ENCODE measurements around the gene TBC1D9.

Gene TBC1D9

GRCh38 chr4:140622333-140622958 is 133.7 kb downstream of the TBC1D9 start:
- no peak for DNase-seq (ENCODE audit: low read depth in 2 of 2, low spot score in 1 of 2)

- DNase-seq (ENCODE audit: low read depth in 2 of 2, low spot score in 1 of 2): no peak
These were observed 135.0 kb downstream of the TBC1D9 start for GRCh38 chr4:140621161-140621560.

GRCh38 chr4:140617499-140618248 is 138.5 kb downstream of the TBC1D9 start:
- DNase-seq (ENCODE audit: low read depth in 2 of 2, low spot score in 1 of 2): no peak

- DNase-seq (ENCODE audit: low read depth in 2 of 2, low spot score in 1 of 2): no peak
These were observed 140.7 kb downstream of the TBC1D9 start for GRCh38 chr4:140615451-140615850.

GRCh38 chr4:140612357-140612756 is 143.8 kb downstream of the TBC1D9 start:
- DNase-seq (ENCODE audit: low read depth in 2 of 2, low spot score in 1 of 2): no peak

- no peak for DNase-seq (ENCODE audit: low read depth in 2 of 2, low spot score in 1 of 2)
These were observed 144.3 kb downstream of the TBC1D9 start for GRCh38 chr4:140611854-140612253.

- DNase-seq (ENCODE audit: low read depth in 2 of 2, low spot score in 1 of 2): no peak
These were observed 146.4 kb downstream of the TBC1D9 start for GRCh38 chr4:140609548-140610425.

GRCh38 chr4:140607852-140608251 is 148.3 kb downstream of the TBC1D9 start:
- DNase-seq (ENCODE audit: low read depth in 2 of 2, low spot score in 1 of 2): no peak

GRCh38 chr4:140604544-140604943 is 151.6 kb downstream of the TBC1D9 start:
- DNase-seq (ENCODE audit: low read depth in 2 of 2, low spot score in 1 of 2): no peak

GRCh38 chr4:140603286-140603685 is 152.9 kb downstream of the TBC1D9 start:
- no peak for DNase-seq (ENCODE audit: low read depth in 2 of 2, low spot score in 1 of 2)

- no peak for DNase-seq (ENCODE audit: low read depth in 2 of 2, low spot score in 1 of 2)
These were observed 153.5 kb downstream of the TBC1D9 start for GRCh38 chr4:140602714-140603113.

- DNase-seq (ENCODE audit: low read depth in 2 of 2, low spot score in 1 of 2): no peak
These were observed 155.8 kb downstream of the TBC1D9 start for GRCh38 chr4:140600408-140600807.

GRCh38 chr4:140595065-140595464 is 161.1 kb downstream of the TBC1D9 start:
- DNase-seq (ENCODE audit: low read depth in 2 of 2, low spot score in 1 of 2): no peak

GRCh38 chr4:140584439-140584838 is 171.7 kb downstream of the TBC1D9 start:
- no peak for DNase-seq (ENCODE audit: low read depth in 2 of 2, low spot score in 1 of 2)

- no peak for DNase-seq (ENCODE audit: low read depth in 2 of 2, low spot score in 1 of 2)
These were observed 175.1 kb downstream of the TBC1D9 start for GRCh38 chr4:140581078-140581477.

GRCh38 chr4:140579278-140579677 is 176.9 kb downstream of the TBC1D9 start:
- DNase-seq (ENCODE audit: low read depth in 2 of 2, low spot score in 1 of 2): no peak

- no peak for DNase-seq (ENCODE audit: low read depth in 2 of 2, low spot score in 1 of 2)
These were observed 180.7 kb downstream of the TBC1D9 start for GRCh38 chr4:140575489-140575888.

- DNase-seq (ENCODE audit: low read depth in 2 of 2, low spot score in 1 of 2): no peak
These were observed 184.6 kb downstream of the TBC1D9 start for GRCh38 chr4:140571620-140572019.

Measured in stimulated activated CD8-positive, alpha-beta memory T cell treated with anti-CD3 and anti-CD28 coated beads, Interleukin-4, amount 100 ng/mL, for 4 hours (primary cell).